Thyroid gland (tissue), 4 donors: ENCODE data around the gene CD209.

ENCODE experiments used
- POLR2A ChIP-seq, 2 donors: fragments of 450-650 bp; IDR thresholded peaks; one replicate each; pipeline ENCODE4 v1.6.1; 2017; ENCODE audit warnings: antibody characterized with exemption in 2 of 2, mild to moderate bottlenecking in 2 of 2, moderate library complexity in 1 of 2
- TF ChIP-seq, protein P1 (sequence below), 6 experiments: fragments of 200-600 bp in 3 of 6; fragments of 450-650 bp in 3 of 6; sonication (generic) in 3 of 6; IDR thresholded peaks; one replicate each; pipeline ENCODE4 v1.5.1; 2016 to 2019; ENCODE audit warnings: antibody characterized with exemption in 6 of 6, mild to moderate bottlenecking in 2 of 6, inconsistent platforms in 1 of 6, moderate library complexity in 1 of 6

GRCh38 chr19:7709932-7710460 is 37.3 kb downstream of the CD209 start:
- no peak for TF ChIP-seq POLR2A (IDR thresholded peaks at IDR 0.05)
- TF ChIP-seq, protein P1, sequence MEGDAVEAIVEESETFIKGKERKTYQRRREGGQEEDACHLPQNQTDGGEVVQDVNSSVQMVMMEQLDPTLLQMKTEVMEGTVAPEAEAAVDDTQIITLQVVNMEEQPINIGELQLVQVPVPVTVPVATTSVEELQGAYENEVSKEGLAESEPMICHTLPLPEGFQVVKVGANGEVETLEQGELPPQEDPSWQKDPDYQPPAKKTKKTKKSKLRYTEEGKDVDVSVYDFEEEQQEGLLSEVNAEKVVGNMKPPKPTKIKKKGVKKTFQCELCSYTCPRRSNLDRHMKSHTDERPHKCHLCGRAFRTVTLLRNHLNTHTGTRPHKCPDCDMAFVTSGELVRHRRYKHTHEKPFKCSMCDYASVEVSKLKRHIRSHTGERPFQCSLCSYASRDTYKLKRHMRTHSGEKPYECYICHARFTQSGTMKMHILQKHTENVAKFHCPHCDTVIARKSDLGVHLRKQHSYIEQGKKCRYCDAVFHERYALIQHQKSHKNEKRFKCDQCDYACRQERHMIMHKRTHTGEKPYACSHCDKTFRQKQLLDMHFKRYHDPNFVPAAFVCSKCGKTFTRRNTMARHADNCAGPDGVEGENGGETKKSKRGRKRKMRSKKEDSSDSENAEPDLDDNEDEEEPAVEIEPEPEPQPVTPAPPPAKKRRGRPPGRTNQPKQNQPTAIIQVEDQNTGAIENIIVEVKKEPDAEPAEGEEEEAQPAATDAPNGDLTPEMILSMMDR (IDR thresholded peaks at IDR 0.05), result no peak
